GM19328 (cell line): Measurements from ENCODE around the gene NOVA1.

Experiments used
- ATAC-seq: cut with Tn5 transposase; IDR thresholded peaks from one replicate; pipeline ENCODE4 v1.9.1; 2021; ENCODE audit warnings: mild to moderate bottlenecking, moderate library complexity; ENCODE audit not compliant: unreplicated experiment

NOVA1 gene

DNA sequence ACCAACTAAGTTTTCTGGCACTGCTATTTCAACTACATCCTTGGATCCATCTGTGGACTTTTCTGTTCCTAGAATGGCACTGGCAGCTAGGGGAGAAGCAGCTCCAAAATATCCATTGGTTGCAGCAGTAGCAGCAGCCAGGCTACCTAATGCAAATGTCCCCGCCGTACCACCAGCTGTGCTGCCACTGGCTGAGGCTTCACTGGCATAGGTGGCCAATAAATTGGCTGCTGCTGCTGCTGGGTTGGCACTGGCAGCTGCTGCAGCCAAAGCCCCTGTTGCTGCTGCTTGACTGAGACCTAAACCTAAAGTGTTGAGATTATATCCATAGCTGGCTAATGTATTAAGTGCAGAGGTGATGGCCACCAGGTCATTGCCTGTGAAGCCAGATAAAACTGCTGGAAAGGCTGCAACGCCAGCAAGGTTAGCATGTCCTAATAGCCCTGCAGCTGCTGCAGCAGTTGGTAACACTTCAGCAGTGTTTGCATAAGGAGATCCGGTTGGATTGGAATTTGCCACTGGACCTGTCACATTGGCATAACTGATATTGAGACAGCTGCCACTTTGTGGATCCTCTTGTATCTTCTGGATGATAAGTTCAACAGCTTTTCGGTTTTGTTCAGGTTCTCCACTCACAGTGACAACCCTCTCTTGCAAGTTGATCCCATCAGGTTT lies 149.5 kb downstream of the NOVA1 start:
- no peak for ATAC-seq

DNA sequence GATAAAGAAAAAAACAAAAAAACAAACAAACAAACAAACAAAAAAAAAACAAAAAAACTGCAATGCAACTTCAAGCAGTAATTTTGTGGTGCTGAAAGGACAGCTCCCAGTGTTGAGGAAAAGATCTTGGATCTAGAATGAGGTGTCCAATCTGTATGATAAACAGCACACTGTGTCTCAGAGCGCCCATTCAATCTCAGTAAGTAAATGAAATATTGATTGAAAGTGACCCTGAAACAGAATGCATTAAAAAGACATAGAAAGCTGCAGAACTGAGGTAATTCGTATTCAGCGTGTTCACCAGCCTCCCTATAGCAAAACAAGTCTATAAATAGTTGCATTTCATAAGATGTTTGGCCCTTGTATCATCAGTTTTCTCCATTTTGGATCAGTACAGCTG lies 153.0 kb downstream of the NOVA1 start:
- no peak for ATAC-seq

DNA sequence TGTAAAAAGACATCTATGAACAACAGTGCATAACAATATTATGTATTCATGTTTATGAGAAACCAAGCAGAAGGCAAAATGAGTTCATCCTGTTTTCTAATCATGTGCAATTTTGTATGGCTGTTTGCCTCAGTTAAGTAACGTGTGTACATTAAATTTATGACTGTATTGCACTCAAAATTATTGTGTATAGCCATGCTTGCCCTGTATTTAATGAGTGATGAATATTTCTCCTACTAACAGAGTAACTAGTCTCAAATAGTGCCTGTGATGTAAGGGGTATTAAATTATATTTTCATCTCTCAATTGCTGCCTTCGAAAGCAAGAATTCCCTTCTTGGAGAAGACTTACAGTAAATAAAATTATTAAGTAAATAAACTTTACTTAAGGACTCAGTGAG lies 154.2 kb downstream of the NOVA1 start:
- no peak for ATAC-seq

GRCh38 chr14:26429205-26429604 lies 168.6 kb downstream of the NOVA1 start:
- ATAC-seq: no peak

GRCh38 chr14:26427097-26427496 lies 170.7 kb downstream of the NOVA1 start:
- ATAC-seq: no peak

- no peak for ATAC-seq
These were observed 173.3 kb downstream of the NOVA1 start for GRCh38 chr14:26424537-26424936.

DNA sequence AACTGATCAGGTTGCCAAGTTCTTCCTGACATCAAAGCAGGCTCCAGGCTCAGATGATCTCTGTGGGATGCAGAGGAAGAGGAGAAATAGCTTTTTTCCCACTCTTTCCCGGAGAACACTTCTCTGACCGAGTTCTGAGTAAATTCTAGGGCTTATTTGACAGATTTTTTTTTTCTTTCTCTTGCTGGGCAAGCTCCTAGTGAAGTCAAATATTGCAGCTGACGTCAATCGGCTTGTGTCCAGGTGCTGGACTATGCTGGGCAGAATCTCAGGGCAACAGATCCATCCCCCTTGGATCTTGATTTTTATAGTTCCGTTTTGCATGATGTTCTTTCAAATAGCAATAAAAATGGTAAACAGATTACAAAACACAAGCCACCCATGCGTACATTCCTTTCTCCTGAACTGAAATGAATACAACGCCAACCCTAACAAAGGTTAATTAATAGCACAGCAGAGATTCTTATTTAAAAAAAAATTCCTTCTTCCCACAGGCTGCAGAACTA lies 182.2 kb downstream of the NOVA1 start:
- ATAC-seq: no peak

- ATAC-seq: no peak
These were observed 182.9 kb downstream of the NOVA1 start for GRCh38 chr14:26414926-26415325.

- ATAC-seq: no peak
These were observed 183.7 kb downstream of the NOVA1 start for GRCh38 chr14:26414103-26414502.

DNA sequence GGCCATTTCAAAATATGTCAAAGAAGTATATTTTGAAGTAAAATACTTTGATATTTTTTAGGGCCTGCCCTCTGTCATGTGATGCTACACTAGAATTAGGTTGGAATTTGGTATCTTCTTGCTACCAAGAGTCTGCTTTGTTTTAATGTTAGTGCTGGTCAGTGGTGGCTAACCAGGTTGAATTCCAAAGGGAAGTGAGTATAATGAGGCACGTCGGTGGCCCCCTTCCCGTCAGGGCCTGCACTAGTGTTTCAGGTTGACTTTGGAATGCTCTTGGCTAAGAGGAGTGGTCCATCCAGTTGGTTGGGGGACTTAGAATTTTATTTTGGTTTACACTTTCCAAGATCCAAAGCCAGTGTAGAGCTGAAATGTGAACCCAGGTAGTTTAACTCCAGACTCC lies 185.4 kb downstream of the NOVA1 start:
- no peak for ATAC-seq

- no peak for ATAC-seq
These were observed 187.6 kb downstream of the NOVA1 start for GRCh38 chr14:26410189-26410685.

DNA sequence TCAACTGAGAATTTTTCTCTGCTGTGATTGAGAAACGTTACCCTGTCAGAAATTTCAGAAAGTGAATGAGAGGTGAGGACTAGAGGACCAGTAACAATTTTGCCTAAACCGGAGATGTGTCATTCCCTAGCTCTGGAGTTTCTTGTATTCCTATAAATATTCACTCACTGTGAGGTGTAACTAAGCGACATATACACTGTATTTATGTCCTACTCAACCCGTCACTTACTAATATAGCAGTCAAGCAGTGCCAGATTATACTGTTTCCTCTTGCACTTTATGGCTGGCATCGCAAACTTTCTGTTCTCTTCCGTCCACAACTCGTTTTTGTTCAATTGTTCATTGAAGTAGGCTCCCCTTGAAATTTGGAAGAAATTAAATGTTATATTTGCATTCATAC lies 192.9 kb downstream of the NOVA1 start:
- no peak for ATAC-seq

- ATAC-seq: no peak
These were observed 194.1 kb downstream of the NOVA1 start for GRCh38 chr14:26403760-26404159.

DNA sequence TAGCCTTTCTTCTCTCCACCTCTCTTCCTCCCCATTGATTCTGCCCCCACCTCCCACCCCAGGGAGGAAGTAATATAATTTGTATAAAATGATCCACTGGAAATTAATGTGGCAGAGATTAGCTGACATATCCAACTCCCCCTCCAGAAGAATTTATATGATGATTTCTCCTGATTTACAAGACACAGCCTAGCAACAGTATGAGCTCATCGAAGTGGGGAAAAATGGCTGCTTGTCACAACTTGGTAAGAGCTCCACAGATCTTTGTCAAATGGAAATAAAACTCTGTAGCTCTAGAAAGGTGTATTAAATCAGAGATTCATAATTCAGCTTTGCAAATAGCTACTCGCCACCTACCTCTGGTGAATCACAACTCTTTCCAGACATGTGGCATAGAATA lies 195.7 kb downstream of the NOVA1 start:
- no peak for ATAC-seq

- no peak for ATAC-seq
These were observed 196.5 kb downstream of the NOVA1 start for GRCh38 chr14:26401179-26401968.

GRCh38 chr14:26400373-26400772 lies 197.5 kb downstream of the NOVA1 start:
- no peak for ATAC-seq

- no peak for ATAC-seq
These were observed 199.2 kb downstream of the NOVA1 start for GRCh38 chr14:26398616-26399015.
